Activated CD8-positive, alpha-beta memory T cell treated with anti-CD3 and anti-CD28 coated beads, Interleukin-2, amount 50 U/mL, for 4 hours (primary cell): ENCODE data around the gene ARID4B.
"Not testable (repeated sequence)": the region's sequence is repeated elsewhere in the genome, so short reads cannot be mapped to it uniquely, and the experiment has no call there.

Experiments used
- DNase-seq: peaks from one replicate; pipeline ENCODE4 v3.0.0-alpha.2; 2020

Gene ARID4B

DNA sequence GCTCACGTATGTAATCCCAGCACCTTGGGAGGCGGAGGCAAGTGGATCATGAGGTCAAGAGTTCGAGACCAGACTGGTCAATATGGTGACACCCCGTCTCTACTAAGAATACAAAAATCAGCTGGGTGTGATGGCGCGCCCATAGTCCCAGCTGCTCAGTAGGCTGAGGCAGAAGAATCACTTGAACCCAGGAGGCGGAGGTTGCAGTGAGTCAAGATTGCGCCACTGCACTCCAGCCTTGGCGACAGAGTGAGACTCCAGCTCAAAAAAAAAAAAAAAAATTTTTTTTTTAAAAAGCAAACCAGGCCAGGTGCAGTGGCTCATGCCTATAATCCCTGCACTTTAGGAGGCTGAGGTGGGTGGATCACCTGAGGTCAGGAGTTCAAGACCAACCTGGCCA, 168.7 kb downstream of the ARID4B start:
- not testable (repeated sequence) for DNase-seq

DNA sequence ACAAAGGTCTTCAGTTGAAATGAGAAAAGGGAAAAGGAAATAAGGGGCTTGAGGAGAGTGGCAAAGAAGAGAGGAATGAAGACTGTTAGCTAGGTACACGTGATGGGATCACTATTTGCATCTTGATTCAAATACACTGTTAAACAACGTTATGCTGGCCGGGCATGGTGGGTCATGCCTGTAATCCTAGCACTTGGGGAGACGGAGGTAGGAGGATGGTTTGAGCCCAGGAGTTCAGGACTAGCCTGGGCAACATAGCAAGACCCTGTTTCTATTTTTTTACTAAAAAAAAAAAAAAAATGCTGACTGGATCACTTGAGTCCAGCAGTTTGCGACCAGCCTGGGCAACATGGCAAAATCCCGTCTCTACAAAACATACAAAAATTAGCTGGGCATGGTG, 169.3 kb downstream of the ARID4B start:
- no peak for DNase-seq

DNA sequence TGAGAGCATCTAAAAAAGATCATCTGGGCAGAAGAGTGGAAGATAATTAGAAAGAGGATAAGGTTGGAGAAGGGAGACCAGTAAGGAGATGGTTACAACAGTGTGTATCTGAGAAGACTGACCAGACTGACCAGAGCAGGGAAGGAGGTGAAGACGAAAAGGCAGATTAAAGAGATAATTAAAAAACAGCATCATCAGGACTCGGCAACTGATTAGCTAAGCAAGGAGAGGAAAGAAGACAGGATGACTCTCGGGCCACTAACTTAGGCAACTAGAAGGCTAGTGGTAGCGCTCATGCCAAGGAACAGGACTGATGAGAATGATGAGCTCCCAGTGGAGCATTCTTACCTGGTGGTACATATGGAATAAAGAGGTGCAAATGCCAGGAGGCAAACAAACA, 170.8 kb downstream of the ARID4B start:
- no peak for DNase-seq

DNA sequence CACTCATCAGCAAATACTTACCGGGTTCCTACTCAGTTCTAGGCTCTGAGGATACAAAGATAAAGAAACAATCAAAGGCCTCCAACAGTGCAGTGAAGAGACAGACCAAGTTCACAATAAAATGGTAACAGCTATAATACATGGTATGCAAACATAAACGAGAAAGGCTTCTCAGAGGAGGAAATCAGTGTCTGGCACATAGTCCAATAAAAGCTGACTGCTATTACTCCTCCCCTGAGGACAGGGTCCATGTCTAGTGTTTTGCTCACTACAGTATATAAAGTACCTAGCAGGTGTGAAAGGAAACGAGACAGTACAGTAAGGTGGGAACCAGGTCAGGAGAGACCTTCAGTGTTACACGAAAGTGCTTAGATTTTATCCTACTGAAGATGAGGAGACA, 171.2 kb downstream of the ARID4B start:
- DNase-seq = no peak

DNA sequence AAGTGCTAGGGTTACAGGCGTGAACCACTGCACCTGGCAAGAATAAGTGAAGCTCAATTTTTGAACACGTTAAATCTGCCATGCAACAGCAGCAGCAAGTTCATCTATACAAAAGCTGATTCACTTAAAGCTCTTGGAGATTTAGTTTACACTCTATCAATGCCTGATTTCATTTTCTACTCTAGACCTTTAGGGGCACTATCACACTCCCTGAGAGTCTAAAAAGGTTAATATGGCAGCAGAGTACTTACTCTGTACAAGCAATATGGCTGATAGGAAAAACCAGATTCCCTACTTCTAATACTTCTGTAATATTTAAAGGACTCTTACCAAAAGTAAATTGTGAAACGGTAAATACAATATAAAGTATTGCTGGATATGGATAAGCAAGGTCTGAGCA, 171.7 kb downstream of the ARID4B start:
- DNase-seq = no peak

DNA sequence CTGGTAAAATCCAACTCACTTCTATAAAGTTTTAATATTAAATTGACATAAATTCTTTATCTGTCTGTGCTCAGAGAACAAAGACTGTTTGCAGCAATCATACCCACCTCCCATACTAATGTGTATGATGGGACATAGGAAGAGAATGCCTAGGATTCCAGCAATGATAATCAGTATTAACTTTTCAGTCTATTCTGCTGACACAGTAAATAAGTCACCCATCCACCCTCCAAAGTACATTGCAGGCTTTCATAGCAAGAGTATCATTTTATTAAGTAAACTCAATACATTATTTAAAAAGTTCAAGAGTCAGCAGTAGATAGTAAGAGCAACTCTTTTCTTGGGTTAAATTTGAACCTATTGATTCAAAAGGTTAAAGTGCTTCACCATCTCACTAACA, 175.7 kb downstream of the ARID4B start:
- no peak for DNase-seq

DNA sequence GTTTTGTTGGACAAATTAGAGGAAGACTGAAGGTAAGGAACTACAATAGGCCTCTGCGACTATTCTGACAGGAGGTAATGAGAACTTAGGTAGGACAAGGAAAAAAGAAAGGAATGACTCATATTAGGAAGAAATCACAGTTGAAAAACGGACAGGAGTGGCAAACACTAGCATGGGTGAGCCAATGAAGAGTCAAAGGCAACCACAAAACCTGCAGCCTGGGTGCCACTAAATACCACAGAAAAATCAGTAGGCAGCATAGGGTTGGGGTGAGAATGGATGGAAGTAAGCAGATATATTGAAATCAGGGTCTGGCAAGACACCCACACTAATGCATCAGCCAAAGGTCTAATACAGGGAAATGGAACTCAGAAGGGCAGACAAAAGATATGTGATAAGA, 176.9 kb downstream of the ARID4B start:
- DNase-seq = no peak

DNA sequence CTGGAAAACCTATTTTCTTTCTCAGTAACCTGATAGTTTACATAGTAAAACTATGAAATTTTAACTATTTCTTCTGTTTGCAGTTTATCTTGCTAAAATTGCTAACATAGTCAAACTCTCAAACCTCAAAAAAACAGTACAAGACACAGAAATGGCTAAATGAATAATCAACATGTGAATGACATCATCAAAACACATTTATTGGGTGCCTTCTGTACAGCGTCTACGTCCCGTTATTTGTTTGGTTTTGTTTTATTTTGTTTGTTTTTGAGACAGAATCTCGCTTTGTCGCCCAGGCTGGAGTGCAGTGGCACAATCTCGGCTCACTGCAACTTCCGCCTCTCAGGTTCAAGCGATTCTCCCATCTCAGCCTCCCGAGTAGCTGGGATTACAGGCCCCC, 178.2 kb downstream of the ARID4B start:
- DNase-seq = no peak

DNA sequence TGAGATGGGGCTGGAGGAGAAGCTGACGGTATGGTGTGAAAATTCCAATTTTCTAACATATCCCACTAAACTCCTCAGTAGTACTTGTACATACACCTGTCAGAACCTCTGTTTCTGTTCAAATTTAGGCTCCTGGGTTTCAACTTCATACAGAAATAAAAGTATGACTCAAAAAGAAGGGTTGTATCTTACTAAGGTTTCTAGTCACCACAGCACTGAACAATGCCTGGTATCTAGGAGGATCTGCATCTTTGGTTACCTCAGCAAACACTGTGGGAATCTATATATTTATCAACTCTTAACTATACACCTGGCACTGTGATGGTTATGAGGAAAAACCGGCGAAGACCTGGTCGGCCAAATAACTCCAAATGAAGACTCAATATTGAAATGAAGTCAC, 180.7 kb downstream of the ARID4B start:
- DNase-seq = no peak

DNA sequence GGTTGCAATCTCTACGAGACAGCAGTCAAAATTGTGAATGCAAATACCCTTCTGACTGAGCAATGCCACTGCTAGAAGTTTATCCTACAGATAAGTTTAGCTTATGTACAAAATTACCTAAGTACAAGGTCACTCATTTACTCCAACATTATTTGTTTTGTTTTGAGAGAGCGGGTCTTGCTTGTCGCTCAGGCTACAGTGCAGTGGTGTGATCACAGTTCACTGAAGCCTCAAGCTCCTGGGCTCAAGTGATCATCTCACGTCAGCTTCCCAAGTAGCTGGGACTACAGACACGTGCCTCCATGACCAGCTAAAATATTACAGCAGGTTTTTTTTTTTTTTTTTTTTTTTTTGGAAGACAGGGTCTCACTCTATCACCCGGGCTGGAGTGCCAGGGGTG, 182.3 kb downstream of the ARID4B start:
- DNase-seq = no peak

DNA sequence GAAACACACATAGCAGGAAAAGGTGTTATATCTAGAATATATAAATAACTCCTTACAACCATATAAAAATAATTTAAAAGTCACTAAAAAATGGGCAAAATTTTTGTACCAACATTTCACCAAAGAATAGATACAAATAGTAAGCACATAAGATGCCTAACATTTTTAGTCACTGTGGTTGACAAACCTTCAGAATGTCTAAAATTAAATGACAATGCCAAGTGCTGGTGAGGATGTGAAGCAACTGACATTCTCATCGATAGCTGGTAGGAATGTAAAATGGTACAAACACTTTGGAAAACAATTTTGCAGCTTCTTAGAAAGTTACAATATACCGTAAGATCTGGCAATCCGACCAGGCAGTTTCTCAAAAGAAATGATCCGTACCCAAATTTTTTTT, 185.0 kb downstream of the ARID4B start:
- no peak for DNase-seq

DNA sequence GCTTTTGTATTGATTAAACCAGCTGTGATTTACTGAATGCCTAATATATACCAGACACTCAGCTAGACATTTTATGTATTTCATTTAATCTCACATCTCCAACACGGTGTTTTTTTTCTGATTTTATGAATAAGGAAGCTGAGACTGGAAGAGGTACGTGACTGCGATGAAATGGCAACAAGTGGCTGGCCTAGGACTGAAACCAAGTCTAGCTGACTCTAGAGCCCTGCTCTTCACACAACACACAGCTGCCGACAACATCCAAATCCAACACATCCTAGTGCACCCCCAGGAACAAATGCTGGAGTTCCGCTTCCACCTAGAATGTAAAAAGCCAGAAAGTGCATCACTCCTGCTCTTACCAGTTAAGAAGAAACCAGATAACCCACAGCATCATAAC, 188.7 kb downstream of the ARID4B start:
- DNase-seq = no peak

DNA sequence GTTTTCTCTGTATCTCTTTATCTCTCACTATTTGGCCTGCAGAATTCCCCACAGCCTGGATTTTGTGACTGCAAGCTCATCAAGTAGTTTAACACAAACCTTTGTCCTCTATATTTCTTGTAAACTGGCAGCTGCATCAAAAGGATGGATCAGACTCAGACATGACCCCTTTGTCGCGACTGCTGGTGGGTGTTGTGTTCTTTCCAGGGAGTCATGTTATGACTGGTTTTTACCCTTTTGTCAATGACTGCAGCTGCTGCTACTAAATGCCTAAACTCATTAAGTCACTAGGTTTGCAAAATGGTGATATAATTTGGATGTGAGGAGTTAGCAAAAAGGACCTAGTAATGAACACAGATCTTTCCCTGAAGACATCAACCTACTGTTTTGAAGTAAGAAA, 189.2 kb downstream of the ARID4B start:
- no peak for DNase-seq

DNA sequence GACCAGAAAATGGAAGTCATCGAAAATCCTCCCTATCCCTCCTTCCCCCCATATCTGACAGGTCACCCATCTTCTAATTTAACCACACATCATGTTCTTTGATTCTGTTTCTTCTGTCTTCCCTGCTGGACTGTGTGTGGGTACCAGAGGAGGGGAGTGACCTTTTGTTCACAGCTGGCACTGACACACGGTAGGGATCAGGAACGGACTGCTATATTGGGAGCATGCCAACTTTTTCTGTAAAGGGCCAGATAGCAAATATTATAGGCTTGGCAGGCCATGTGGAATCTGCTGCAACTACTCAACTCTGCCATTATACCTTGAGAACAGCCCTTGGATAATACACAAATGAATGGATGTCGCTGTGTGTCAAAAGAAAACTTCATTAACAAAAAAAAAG, 191.9 kb downstream of the ARID4B start:
- no peak for DNase-seq

DNA sequence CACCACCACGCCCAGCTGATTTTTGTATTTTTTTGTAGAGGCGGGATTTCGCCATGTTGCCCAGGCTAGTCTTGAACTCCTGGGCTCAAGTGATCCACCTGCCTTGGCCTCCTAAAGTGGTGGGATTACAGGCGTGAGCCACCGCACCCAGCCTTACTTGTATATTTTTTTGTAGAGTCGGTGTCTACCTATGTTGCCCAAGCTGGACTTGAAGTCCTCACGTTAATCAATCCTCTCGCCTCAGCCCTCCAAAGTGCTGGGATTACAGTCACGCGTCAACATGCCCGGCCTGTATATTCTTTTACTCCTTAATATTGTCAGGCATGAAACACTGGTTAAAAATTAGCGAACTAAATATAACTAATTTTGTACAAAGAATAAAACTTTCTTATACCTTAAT, 193.8 kb downstream of the ARID4B start:
- DNase-seq = no peak

DNA sequence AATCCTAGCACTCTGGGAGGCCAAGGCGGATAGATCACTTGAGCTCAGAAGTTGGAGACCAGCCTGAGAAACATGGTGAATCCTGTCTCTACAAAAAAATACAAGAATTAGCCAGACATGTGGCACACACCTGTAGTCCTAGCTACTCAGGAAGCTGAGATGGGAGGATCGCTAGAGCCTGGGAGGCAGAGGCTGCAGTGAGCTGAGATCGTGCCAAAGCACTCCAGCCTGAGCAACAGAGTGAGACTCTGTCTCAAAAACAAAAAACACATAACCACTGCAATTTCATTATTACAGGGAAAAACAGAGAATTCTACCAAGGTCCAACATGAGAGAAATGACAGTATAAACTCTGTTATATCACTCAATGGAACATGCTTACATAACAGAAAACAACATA, 194.9 kb downstream of the ARID4B start:
- no peak for DNase-seq

DNA sequence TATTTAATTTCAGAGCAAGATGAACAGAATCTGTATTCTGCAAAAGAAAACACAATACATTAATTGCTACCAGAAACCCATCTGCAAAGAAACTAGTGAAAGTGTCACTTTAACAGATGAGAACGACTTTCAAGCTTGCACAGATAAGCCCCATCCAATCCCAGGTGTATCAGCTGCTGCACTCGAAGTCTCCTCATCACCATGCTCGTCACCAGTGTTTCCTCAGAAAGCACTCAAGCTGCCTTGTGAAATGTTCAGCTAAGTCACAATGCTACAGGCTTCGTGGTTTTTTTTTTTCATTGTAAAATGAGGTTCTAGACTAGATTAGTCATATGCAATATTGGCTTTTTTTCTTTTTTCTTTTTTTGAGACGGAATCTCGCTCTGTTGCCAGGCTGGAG, 196.0 kb downstream of the ARID4B start:
- no peak for DNase-seq

DNA sequence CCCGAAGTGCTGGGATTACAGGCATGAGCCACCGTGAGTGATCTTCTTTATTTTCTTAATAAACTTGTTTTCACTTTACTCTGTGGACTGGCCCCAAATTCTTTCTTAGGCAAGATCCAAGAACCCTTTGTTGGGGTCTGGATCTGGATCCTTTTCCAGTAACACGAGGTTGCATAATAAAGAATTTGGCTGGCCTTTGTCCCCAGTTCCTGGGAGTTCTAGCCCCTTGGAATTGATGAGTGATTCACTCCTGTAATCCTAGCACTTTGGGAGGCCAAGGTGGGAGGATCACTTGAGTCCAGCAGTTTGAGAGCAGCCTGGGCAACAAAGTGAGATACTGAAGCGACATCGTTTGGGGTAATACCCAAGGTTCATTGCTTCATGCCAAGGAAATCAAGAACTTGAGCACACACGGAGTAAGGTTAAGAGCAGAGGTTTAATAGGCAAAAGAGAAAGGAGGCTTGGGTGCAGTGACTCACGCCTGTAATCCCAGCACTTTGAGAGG, 197.2 kb downstream of the ARID4B start:
- DNase-seq = no peak

DNA sequence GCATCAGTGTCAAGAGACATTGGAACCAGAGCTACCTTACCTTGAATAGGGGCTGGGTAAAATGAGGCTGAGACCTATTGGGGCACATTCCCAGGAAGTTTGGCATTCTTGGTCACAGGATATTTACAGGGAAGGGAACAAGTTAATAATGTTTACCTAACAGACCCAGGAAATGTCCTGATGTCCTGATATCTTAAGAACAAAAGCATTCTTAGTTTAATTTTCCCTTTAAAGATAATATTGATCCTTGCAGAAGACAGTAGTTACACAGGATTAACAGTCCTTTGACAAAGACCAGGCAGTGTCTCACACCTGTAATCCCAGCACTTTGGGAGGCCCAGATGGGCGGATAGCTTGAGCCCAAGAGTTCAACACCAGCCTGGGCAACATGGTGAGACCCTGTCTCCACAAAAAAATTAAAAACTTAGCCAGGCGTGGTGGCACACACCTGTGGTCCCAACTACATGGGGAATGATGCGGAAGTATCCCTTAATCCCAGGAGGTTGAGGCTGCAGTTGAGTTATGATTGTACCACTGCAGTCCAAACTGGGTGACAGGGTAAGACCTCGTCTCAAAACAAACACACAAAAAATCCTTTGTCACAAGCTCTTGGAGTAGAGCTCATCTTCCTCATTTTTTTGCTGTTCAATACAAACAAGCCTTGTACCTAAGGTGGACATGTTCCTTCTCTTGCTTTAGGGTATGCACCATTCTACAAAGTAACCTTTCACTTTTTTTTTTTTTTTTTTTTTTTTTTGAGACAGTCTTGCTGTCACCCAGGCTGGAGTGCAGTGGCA, 198.0 kb downstream of the ARID4B start:
- DNase-seq = no peak

DNA sequence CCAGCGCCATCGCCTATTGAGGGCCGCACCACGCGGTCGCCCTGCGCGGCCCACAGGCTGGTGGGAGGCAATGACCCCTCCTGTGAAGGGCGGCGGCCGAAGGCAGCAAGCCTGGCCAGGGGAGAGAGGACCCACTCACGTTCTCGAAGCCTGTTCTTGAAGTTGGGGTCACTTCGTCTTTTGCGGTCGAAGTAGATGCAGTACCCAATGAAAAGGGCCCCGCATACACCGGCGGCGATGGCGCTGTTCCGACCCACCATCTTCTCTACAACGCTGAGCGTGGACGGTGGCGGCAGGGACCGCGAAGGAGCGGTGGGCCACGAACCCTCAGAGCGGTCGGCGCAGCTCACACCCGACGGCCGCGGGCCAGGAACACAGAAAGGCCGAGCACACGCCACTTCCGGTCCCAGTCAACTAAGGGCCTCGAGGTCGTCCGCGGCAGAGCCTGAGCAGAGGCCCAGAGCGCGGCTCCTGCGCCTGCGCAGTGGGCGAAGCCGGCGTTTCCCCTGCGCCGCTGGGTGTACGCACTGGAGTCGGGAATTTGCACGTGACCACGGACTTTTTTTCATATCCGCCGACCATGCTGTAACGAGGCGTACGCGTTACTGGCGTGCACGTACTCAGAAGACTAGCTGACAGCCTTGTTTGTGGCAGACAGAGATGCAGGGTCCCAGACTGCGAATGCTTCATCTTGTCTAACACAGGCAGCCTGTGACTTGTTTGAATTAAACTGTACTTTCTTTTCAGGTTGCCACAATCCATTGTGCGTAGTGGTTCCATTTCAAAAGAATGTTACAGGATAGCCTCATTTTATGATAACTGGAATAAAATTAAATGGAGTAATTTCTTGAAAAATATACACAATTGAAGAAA, 199.3 kb downstream of the ARID4B start, which contains the start of gene TOMM20:
TOMM20 (minus strand) TSS at position 382 of the 873 bp plus-strand sequence; CDS start at position 260, 122 bp downstream.
- peak; percentile 91 for DNase-seq

DNA sequence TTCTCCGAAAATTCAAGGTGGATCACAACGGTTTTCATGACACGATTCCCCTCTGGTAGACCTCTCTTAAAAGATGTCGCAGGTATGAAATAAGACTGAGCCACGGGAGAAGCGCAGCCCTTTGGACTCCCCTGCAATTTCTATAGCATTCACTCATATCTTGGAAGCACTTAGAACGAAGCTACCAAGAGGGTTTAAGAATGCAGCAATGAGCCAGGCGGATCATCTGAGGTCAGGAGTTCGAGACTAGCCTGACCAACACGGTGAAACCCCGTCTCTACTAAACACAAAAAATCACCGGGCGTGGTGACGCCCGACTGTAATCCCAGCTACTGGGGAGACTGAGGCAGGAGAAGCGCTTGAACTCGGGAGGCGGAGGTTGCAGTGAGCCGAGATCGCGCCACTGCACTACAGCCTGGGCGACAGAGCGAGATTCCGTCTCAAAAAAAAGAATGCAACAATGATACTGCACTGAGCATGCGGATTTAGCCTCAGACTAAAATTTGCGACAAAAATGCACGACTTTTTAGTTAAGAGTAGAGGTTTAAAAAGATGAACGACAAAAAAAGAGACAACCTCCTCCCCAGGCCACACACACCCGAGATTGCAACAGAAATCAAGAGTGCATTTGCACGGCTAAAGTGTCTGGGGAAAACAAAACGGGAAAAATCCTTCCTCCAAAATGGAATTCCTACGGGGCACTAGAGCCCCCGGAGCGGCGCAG, 200.1 kb downstream of the ARID4B start:
- DNase-seq = no peak

DNA sequence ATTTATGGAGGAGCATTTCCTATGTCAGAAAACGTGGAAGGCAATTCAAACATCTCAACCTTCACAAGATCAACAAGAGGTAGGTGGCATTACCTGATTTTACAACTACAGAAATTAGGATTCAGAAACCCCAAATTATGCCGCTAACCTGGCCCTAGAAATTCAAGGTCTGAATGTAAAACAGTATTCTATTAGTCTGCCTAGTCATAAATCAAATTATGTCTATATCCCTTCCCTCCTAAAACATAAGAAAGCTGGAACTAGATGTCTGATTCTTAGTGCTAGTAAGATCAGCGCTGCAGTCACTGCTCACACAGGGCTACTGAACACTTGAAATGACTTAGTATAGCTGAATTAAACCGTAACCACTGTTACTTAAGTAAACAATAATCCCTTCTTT, 200.8 kb downstream of the ARID4B start:
- no peak for DNase-seq

DNA sequence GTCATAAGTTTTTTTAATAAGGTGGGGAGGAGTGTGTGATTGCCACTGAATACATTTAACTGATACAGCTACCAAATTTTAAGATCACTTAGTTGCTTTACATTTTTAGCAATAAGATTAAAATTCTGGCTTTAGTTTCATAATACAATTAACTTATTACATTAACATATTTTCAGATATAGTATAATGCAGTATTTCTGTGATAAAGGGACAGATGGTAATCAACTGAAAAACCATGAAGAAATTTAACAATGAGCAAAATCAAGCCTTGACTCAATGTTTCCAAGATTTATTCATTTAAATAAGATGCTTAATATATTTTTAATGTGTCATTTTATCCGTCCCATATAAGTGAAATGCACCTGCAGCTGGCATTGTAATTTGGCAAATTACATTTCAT, 203.3 kb downstream of the ARID4B start:
- DNase-seq = no peak
